IPS-18a (cell line): ENCODE data around the gene SHISA3.

Experiments
- H3K27ac ChIP-seq: one replicate; pipeline ENCODE4 v1.5.1; 2013; ENCODE audit warnings: low read length
- H3K27me3 ChIP-seq: one replicate; pipeline ENCODE4 v1.6.1; 2013; ENCODE audit warnings: mild to moderate bottlenecking, low read length; ENCODE audit not compliant: control insufficient read depth, insufficient read depth
- H3K36me3 ChIP-seq: one replicate; pipeline ENCODE4 v1.6.1; 2013; ENCODE audit warnings: low read depth, low read length; ENCODE audit not compliant: control insufficient read depth
- H3K4me1 ChIP-seq: one replicate; pipeline ENCODE4 v1.6.1; 2013; ENCODE audit warnings: low read depth, low read length; ENCODE audit not compliant: control insufficient read depth
- H3K4me3 ChIP-seq: one replicate; pipeline ENCODE4 v1.5.1; 2013; ENCODE audit warnings: low read length
- H3K9ac ChIP-seq: one replicate; pipeline ENCODE4 v1.6.1; 2013; ENCODE audit warnings: mild to moderate bottlenecking, low read length, moderate library complexity
- H3K9me3 ChIP-seq: one replicate; pipeline ENCODE4 v1.6.1; 2013; ENCODE audit warnings: low read depth, low read length; ENCODE audit not compliant: control insufficient read depth

The SHISA3 gene

GRCh38 chr4:42392436-42392835, 4.9 kb upstream of the SHISA3 start:
- no peak overlapping the region for H3K4me3 ChIP-seq
- no peak overlapping the region for H3K9ac ChIP-seq
- H3K4me1 ChIP-seq = peaks cover 31% of the 10 kb centered on the region
- H3K9me3 ChIP-seq = no peaks in the 10 kb centered on the region
- H3K36me3 ChIP-seq = no peaks in the 10 kb centered on the region
- H3K27ac ChIP-seq = no peak overlapping the region
- peaks cover 30% of the 10 kb centered on the region for H3K27me3 ChIP-seq

GRCh38 chr4:42395595-42395994, 1.7 kb upstream of the SHISA3 start:
- Histone ChIP-seq H3K9me3 (no peaks in the 10 kb centered on the region), H3K27me3 (peaks cover 62% of the 10 kb centered on the region), H3K36me3 (no peaks in the 10 kb centered on the region), H3K4me3 (no peak overlapping the region), H3K4me1 (peaks cover 31% of the 10 kb centered on the region), H3K27ac (no peak overlapping the region), H3K9ac (no peak overlapping the region)

- Histone ChIP-seq H3K27ac (no peak overlapping the region), H3K4me3 (peak overlapping the region; percentile 59), H3K9me3 (no peaks in the 10 kb centered on the region), H3K9ac (peak overlapping the region; percentile 16), H3K36me3 (peaks cover 1% of the 10 kb centered on the region), H3K4me1 (peaks cover 24% of the 10 kb centered on the region), H3K27me3 (peaks cover 70% of the 10 kb centered on the region)
Observed at GRCh38 chr4:42396361-42396751, 932 bp upstream of the SHISA3 start.

- Histone ChIP-seq H3K27me3 (peaks cover 78% of the 10 kb centered on the region), H3K9ac (no peak overlapping the region), H3K9me3 (no peaks in the 10 kb centered on the region), H3K4me3 (peak overlapping the region; percentile 59), H3K4me1 (peaks cover 19% of the 10 kb centered on the region), H3K36me3 (peaks cover 2% of the 10 kb centered on the region), H3K27ac (no peak overlapping the region)
Observed at GRCh38 chr4:42397635-42398170, 415 bp downstream of the SHISA3 start.

GRCh38 chr4:42398171-42398870, 1.0 kb downstream of the SHISA3 start:
- H3K4me1 ChIP-seq = peaks cover 19% of the 10 kb centered on the region
- peak overlapping the region; percentile 59 for H3K4me3 ChIP-seq
- H3K9me3 ChIP-seq = no peaks in the 10 kb centered on the region
- H3K9ac ChIP-seq = no peak overlapping the region
- no peak overlapping the region for H3K27ac ChIP-seq
- peaks cover 78% of the 10 kb centered on the region for H3K27me3 ChIP-seq
- peaks cover 2% of the 10 kb centered on the region for H3K36me3 ChIP-seq

GRCh38 chr4:42398871-42399331, 1.6 kb downstream of the SHISA3 start:
- Histone ChIP-seq H3K4me1 (peaks cover 19% of the 10 kb centered on the region), H3K27ac (no peak overlapping the region), H3K9ac (no peak overlapping the region), H3K9me3 (no peaks in the 10 kb centered on the region), H3K36me3 (peaks cover 2% of the 10 kb centered on the region), H3K27me3 (peaks cover 78% of the 10 kb centered on the region), H3K4me3 (peak overlapping the region; percentile 59)

GRCh38 chr4:42399393-42399792, 2.1 kb downstream of the SHISA3 start:
- no peaks in the 10 kb centered on the region for H3K9me3 ChIP-seq
- no peak overlapping the region for H3K27ac ChIP-seq
- no peak overlapping the region for H3K9ac ChIP-seq
- peaks cover 19% of the 10 kb centered on the region for H3K4me1 ChIP-seq
- peaks cover 78% of the 10 kb centered on the region for H3K27me3 ChIP-seq
- H3K36me3 ChIP-seq = peaks cover 2% of the 10 kb centered on the region
- peak overlapping the region; percentile 59 for H3K4me3 ChIP-seq

GRCh38 chr4:42401171-42401570, 3.9 kb downstream of the SHISA3 start:
- H3K4me1 ChIP-seq = peaks cover 15% of the 10 kb centered on the region
- no peaks in the 10 kb centered on the region for H3K9me3 ChIP-seq
- no peak overlapping the region for H3K9ac ChIP-seq
- no peak overlapping the region for H3K4me3 ChIP-seq
- H3K27ac ChIP-seq = no peak overlapping the region
- peaks cover 60% of the 10 kb centered on the region for H3K27me3 ChIP-seq
- H3K36me3 ChIP-seq = peaks cover 2% of the 10 kb centered on the region

- no peak overlapping the region for H3K4me3 ChIP-seq
- no peak overlapping the region for H3K9ac ChIP-seq
- peaks cover 2% of the 10 kb centered on the region for H3K36me3 ChIP-seq
- H3K27me3 ChIP-seq = peaks cover 32% of the 10 kb centered on the region
- no peaks in the 10 kb centered on the region for H3K9me3 ChIP-seq
- no peak overlapping the region for H3K27ac ChIP-seq
- H3K4me1 ChIP-seq = peaks cover 10% of the 10 kb centered on the region
Observed at GRCh38 chr4:42404001-42404400, 6.7 kb downstream of the SHISA3 start.

GRCh38 chr4:42410446-42410845, 13.2 kb downstream of the SHISA3 start:
- H3K9me3 ChIP-seq = no peaks in the 10 kb centered on the region

GRCh38 chr4:42411803-42412202, 14.5 kb downstream of the SHISA3 start:
- Histone ChIP-seq H3K27ac (no peak overlapping the region), H3K9ac (no peak overlapping the region), H3K36me3 (no peaks in the 10 kb centered on the region), H3K27me3 (no peaks in the 10 kb centered on the region), H3K9me3 (no peaks in the 10 kb centered on the region), H3K4me3 (no peak overlapping the region), H3K4me1 (peaks cover 16% of the 10 kb centered on the region)

More at GRCh38 chr4:42410446-42410845, 13.2 kb downstream of the SHISA3 start:
- Histone ChIP-seq H3K27ac (no peak overlapping the region), H3K27me3 (no peaks in the 10 kb centered on the region), H3K4me3 (no peak overlapping the region), H3K9ac (no peak overlapping the region), H3K36me3 (no peaks in the 10 kb centered on the region), H3K4me1 (peaks cover 6% of the 10 kb centered on the region)

GRCh38 chr4:42412251-42412650, 15.0 kb downstream of the SHISA3 start:
- Histone ChIP-seq H3K4me3 (no peak overlapping the region), H3K9ac (no peak overlapping the region), H3K27me3 (no peaks in the 10 kb centered on the region), H3K9me3 (no peaks in the 10 kb centered on the region), H3K4me1 (peaks cover 21% of the 10 kb centered on the region), H3K36me3 (no peaks in the 10 kb centered on the region), H3K27ac (no peak overlapping the region)
